Measurements from ENCODE around the gene MYL5.

- no peak for TF ChIP-seq POLR2A (IDR thresholded peaks at IDR 0.05)
- TF ChIP-seq, protein P1, sequence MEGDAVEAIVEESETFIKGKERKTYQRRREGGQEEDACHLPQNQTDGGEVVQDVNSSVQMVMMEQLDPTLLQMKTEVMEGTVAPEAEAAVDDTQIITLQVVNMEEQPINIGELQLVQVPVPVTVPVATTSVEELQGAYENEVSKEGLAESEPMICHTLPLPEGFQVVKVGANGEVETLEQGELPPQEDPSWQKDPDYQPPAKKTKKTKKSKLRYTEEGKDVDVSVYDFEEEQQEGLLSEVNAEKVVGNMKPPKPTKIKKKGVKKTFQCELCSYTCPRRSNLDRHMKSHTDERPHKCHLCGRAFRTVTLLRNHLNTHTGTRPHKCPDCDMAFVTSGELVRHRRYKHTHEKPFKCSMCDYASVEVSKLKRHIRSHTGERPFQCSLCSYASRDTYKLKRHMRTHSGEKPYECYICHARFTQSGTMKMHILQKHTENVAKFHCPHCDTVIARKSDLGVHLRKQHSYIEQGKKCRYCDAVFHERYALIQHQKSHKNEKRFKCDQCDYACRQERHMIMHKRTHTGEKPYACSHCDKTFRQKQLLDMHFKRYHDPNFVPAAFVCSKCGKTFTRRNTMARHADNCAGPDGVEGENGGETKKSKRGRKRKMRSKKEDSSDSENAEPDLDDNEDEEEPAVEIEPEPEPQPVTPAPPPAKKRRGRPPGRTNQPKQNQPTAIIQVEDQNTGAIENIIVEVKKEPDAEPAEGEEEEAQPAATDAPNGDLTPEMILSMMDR (IDR thresholded peaks at IDR 0.05) = no peak
Observed at GRCh38 chr4:676871-677235, 2.5 kb downstream of the MYL5 start.
